GM06990 (cell line): ENCODE measurements around the gene CDK1.
"Not testable (repeated sequence)": the region's sequence is repeated elsewhere in the genome, so short reads cannot be mapped to it uniquely, and the experiment has no call there.

ENCODE experiments used
- DNase-seq: peaks from one replicate; pipeline ENCODE4 v3.0.0-alpha.2; 2011; ENCODE audit not compliant: insufficient read length; ENCODE audit errors: extremely low read depth
- H3K27me3 ChIP-seq: replicated peaks from 2 replicates; pipeline ENCODE4 v1.6.0; 2011; ENCODE audit warnings: low read length; ENCODE audit not compliant: control insufficient read depth, insufficient read depth
- H3K36me3 ChIP-seq: 2 replicates; pipeline ENCODE4 v1.5.1; 2011; ENCODE audit warnings: low read length; ENCODE audit not compliant: control insufficient read depth, insufficient read depth
- H3K4me3 ChIP-seq: replicated peaks from 2 replicates; pipeline ENCODE4 v1.5.1; 2011; ENCODE audit warnings: low read depth, mild to moderate bottlenecking, control low read depth, low read length
- TF ChIP-seq, protein P1 (sequence below): IDR thresholded peaks from 2 replicates; pipeline ENCODE4 v1.5.1; 2011; ENCODE audit warnings: low read length, control low read depth, mild to moderate bottlenecking, inconsistent platforms; ENCODE audit not compliant: insufficient read depth, poor library complexity, severe bottlenecking

The CDK1 gene

DNA sequence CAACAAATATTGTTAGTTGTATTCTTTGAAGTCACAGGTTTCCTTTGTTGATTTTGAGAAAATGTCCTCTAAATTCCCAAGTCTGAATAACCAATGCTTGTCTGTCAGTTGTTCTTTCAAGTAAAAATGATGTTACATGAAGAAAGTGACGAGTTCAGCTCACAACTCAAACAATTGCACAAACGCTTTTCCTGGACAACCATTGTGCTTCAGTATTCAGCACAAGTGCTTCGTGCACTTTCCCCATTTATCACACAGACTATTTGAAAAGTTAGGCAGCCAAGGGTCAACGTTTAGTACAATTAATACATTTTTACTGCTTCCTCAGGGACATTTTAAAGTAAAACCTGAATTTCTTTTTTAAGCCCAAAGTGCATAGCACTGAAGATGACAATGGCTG is 44.5 kb downstream of the CDK1 start:
- no peaks in the 10 kb centered on the region for H3K36me3 ChIP-seq
- TF ChIP-seq, protein P1, sequence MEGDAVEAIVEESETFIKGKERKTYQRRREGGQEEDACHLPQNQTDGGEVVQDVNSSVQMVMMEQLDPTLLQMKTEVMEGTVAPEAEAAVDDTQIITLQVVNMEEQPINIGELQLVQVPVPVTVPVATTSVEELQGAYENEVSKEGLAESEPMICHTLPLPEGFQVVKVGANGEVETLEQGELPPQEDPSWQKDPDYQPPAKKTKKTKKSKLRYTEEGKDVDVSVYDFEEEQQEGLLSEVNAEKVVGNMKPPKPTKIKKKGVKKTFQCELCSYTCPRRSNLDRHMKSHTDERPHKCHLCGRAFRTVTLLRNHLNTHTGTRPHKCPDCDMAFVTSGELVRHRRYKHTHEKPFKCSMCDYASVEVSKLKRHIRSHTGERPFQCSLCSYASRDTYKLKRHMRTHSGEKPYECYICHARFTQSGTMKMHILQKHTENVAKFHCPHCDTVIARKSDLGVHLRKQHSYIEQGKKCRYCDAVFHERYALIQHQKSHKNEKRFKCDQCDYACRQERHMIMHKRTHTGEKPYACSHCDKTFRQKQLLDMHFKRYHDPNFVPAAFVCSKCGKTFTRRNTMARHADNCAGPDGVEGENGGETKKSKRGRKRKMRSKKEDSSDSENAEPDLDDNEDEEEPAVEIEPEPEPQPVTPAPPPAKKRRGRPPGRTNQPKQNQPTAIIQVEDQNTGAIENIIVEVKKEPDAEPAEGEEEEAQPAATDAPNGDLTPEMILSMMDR: no peak
- no peak for DNase-seq
- no peaks in the 10 kb centered on the region for H3K27me3 ChIP-seq
- H3K4me3 ChIP-seq: no peak overlapping the region

DNA sequence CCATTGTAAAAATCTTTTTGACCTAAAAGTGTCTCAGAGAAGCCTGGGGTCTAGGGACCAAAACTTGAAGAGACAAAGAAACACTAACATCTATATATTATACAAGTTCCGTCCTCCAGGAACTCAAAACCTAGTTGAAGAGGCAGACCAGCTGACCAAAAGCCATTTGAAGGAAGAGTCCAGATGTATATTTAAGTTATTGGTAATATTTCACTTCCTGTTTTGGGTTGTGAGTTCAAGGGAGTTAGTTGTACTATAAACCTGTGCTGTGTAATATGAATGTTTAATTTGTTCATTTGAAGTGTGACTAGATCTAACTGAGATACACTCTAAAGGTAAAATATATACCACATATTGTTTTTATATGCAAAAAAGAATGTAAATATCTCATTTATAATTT is 45.0 kb downstream of the CDK1 start:
- Histone ChIP-seq H3K27me3 (no peaks in the 10 kb centered on the region), H3K36me3 (no peaks in the 10 kb centered on the region), H3K4me3 (no peak overlapping the region)
- TF ChIP-seq, protein P1: no peak
- no peak for DNase-seq

DNA sequence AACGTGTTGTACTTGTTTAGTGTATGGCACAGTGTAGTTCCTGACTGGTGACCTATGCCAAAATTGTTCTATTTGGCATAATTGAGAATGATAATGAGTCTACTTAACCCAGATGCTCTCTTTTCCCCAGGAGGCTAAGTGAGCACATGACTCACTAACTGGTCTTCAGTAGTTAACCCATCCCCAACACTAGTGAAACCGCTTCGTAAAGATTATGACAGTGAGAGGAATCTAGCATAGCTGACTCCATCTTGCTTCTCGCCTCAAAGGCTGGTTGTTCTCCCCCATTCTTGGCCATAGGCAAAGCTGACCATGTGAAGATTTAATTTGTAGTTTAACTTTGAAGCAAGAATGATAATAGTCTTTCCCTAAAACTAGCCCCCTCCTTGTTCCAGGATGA is 47.2 kb downstream of the CDK1 start:
- no peak for DNase-seq
- TF ChIP-seq, protein P1: no peak
- H3K27me3 ChIP-seq: no peaks in the 10 kb centered on the region
- no peaks in the 10 kb centered on the region for H3K36me3 ChIP-seq
- no peak overlapping the region for H3K4me3 ChIP-seq

DNA sequence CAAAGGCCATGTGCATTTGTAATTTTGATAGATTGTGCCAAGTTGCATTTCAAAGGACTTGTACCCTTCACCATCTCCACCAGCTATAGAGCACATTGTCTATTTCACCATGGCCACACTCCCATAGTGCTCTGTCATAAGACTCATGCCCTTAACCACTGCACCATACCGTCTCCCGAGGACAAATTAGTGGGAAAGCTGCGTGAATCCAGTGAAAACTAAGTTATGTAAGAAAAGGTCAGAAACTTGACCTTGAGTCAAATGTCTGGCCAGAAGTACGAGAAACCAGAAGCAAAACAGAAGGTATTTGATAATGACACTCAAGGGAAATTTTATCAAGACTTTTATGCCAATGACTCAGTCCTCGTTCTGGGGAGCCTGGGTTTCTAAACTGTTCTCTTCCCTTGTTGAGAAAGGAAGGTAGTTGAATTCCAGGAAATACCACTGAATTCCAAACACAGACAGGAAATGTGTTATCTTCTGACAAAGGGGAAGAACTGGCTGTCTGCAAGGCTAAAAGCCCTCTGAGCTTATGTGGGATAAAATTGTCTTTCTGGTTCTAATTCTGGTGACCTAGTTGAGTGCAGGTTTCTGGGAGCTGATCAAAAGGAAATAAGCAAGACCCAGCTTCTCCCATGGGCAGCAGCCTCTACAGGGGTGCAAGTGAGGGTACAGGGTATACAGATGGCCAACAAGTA is 49.7 kb downstream of the CDK1 start:
- H3K4me3 ChIP-seq: no peak overlapping the region
- TF ChIP-seq, protein P1: no peak
- H3K27me3 ChIP-seq: no peaks in the 10 kb centered on the region
- no peak for DNase-seq
- H3K36me3 ChIP-seq: no peaks in the 10 kb centered on the region

DNA sequence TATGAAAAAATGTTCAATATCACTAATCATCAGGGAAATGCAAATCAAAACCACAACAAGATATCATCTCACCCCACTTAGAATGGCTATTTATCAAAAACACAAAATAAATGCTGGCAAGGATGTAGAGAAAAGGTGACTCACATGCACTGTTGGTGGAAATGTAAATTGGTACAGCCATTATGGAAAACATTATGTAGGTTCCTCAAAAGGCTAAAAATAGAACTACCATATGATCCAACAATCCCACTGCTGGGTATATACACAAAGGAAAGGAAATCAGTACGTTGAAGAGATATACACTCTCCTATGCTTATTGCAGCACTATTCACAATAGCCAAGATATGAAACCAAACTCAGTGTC is 50.2 kb downstream of the CDK1 start:
- TF ChIP-seq, protein P1: no peak
- no peak for DNase-seq
- no peak overlapping the region for H3K4me3 ChIP-seq
- no peaks in the 10 kb centered on the region for H3K36me3 ChIP-seq
- no peaks in the 10 kb centered on the region for H3K27me3 ChIP-seq

DNA sequence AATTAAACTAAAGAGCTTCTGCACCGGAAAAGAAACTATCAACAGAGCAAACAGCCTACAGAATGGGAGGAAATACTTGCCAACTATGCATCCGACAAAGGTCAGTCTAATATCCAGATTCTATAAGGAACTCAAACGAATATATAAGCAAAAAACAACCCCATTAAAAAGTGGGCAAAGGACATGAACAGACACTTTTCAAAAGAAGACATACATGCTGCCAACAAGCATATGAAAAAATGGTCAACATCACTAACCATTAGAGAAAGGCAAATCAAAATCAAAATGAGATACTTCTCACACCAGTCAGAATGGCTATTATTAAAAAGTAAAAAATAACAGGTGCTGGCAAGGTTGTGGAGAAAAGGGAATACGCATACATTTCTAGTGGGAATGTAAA is 53.9 kb downstream of the CDK1 start:
- H3K27me3 ChIP-seq, DNase-seq, H3K4me3 ChIP-seq, H3K36me3 ChIP-seq: not testable (repeated sequence)
